GM12878 (cell line): ENCODE data around the gene LYZ. TPM values are rescaled to one million over a fixed set of nuclear protein-coding genes. Genes with fewer than 3 reads are reported as not detected.

Experiments used
- ATF7 ChIP-seq: fragments of 450-650 bp; IDR thresholded peaks from 2 replicates; pipeline ENCODE4 v1.6.1; 2016; ENCODE audit warnings: low read depth, mild to moderate bottlenecking
- BCL3 ChIP-seq: IDR thresholded peaks from 2 replicates; pipeline ENCODE4 v1.6.1; 2011; ENCODE audit warnings: borderline replicate concordance, low read depth, mild to moderate bottlenecking, moderate library complexity, low read length; ENCODE audit not compliant: insufficient read depth, poor library complexity, severe bottlenecking
- BMI1 ChIP-seq: fragments of 450-650 bp; IDR thresholded peaks from 2 replicates; pipeline ENCODE4 v1.6.1; 2016; ENCODE audit warnings: mild to moderate bottlenecking, moderate library complexity, borderline replicate concordance
- CBX5 ChIP-seq: sonication (generic); IDR thresholded peaks from 2 replicates; pipeline ENCODE4 v1.6.1; 2016; ENCODE audit warnings: low read depth, moderate library complexity, mild to moderate bottlenecking, inconsistent platforms
- EED ChIP-seq: sonication (generic); IDR thresholded peaks from 2 replicates; pipeline ENCODE4 v1.6.1; 2016; ENCODE audit warnings: antibody characterized with exemption, low read depth
- FOS ChIP-seq: IDR thresholded peaks from 3 replicates; pipeline ENCODE4 v1.6.1; 2011; ENCODE audit warnings: borderline replicate concordance; ENCODE audit not compliant: insufficient read length; ENCODE audit errors: extremely low read depth
- KDM1A ChIP-seq: fragments of 200-600 bp; sonication (generic); IDR thresholded peaks from 2 replicates; pipeline ENCODE4 v1.6.1; 2016; ENCODE audit warnings: borderline replicate concordance
- RFX5 ChIP-seq: IDR thresholded peaks from 2 replicates; pipeline ENCODE4 v1.6.1; 2011; ENCODE audit warnings: low read depth, low read length, improper control_type of control experiment
- USF2 ChIP-seq: IDR thresholded peaks from 2 replicates; pipeline ENCODE4 v1.6.1; 2011; ENCODE audit warnings: low read depth, low read length, improper control_type of control experiment, borderline replicate concordance
- WRNIP1 ChIP-seq: IDR thresholded peaks from 2 replicates; pipeline ENCODE4 v1.6.1; 2011; ENCODE audit warnings: low read depth, low read length, improper control_type of control experiment, borderline replicate concordance
- ZBTB4 ChIP-seq: fragments of 450-650 bp; formaldehyde crosslinking; IDR thresholded peaks from 2 replicates; pipeline ENCODE4 v1.4.0; 2022; ENCODE audit warnings: mild to moderate bottlenecking, moderate library complexity
- polyA plus RNA-seq, 11 experiments: library from polyadenylated mRNA; depleted of rRNA in 4 of 11; unstranded in 6 of 11; stranded (reverse) in 5 of 11; fragments of >200 nt; fragmentation: Nextera tagmentation in 4 of 11; fragmentation: Illumina TruSeq in 1 of 11; extraction: Ambion mirVana in 4 of 11; extraction: Trizol in 1 of 11; gene quantifications; 1 replicate in 1 of 11; 2 replicates in 10 of 11; pipeline versions ENCODE4 v1.2.1 to v1.2.3, GENCODE V29; 2011 to 2016; ENCODE audit warnings: inconsistent platforms in 2 of 11, missing spikeins in 2 of 11, low read depth in 1 of 11
- total RNA-seq, 4 experiments: library from RNA; depleted of rRNA in 3 of 4; stranded (reverse); fragments of >200 nt in 3 of 4; fragmentation: Illumina TruSeq in 1 of 4; extraction: Trizol in 1 of 4; gene quantifications; 2 replicates each; pipeline versions ENCODE4 v1.2.1 to v1.2.3, GENCODE V29; 2013 to 2021

LYZ gene
- total and polyA plus RNA-seq, 10 of the 15 experiments (the other 5 are each of a cell fraction or from before 2014, with no cell fraction given), result 1.9 TPM; not detected in 9

- no peak for TF ChIP-seq ZBTB4
- no peak for TF ChIP-seq BCL3
- no peak for TF ChIP-seq WRNIP1
- TF ChIP-seq FOS, result no peak
- no peak for TF ChIP-seq KDM1A
- TF ChIP-seq USF2, result no peak
- no peak for TF ChIP-seq BMI1
- TF ChIP-seq ATF7, result no peak
- TF ChIP-seq RFX5, result no peak
- TF ChIP-seq CBX5, result no peak
- TF ChIP-seq EED, result no peak
Observed at GRCh38 chr12:69352904-69353303, 4.7 kb downstream of the LYZ start (continued).
